ENCODE results near the gene SLC25A42. TPM values are rescaled to one million over a fixed set of nuclear protein-coding genes. Genes with fewer than 3 reads are reported as not detected.
"Not testable (repeated sequence)": the region's sequence is repeated elsewhere in the genome, so short reads cannot be mapped to it uniquely, and the experiment has no call there.

The SLC25A42 gene, protein sequence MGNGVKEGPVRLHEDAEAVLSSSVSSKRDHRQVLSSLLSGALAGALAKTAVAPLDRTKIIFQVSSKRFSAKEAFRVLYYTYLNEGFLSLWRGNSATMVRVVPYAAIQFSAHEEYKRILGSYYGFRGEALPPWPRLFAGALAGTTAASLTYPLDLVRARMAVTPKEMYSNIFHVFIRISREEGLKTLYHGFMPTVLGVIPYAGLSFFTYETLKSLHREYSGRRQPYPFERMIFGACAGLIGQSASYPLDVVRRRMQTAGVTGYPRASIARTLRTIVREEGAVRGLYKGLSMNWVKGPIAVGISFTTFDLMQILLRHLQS
- total RNA-seq: 14.9 TPM
- long read RNA-seq, transcript SLC25A42-201 (8 exons, 3,120 nt): major isoform, 16 of 43 reads
- long read RNA-seq, partial matches to known transcripts: 3 of 43 reads
- long read RNA-seq, other reads (novel, unspliced or antisense): 23 of 43 reads

DNA sequence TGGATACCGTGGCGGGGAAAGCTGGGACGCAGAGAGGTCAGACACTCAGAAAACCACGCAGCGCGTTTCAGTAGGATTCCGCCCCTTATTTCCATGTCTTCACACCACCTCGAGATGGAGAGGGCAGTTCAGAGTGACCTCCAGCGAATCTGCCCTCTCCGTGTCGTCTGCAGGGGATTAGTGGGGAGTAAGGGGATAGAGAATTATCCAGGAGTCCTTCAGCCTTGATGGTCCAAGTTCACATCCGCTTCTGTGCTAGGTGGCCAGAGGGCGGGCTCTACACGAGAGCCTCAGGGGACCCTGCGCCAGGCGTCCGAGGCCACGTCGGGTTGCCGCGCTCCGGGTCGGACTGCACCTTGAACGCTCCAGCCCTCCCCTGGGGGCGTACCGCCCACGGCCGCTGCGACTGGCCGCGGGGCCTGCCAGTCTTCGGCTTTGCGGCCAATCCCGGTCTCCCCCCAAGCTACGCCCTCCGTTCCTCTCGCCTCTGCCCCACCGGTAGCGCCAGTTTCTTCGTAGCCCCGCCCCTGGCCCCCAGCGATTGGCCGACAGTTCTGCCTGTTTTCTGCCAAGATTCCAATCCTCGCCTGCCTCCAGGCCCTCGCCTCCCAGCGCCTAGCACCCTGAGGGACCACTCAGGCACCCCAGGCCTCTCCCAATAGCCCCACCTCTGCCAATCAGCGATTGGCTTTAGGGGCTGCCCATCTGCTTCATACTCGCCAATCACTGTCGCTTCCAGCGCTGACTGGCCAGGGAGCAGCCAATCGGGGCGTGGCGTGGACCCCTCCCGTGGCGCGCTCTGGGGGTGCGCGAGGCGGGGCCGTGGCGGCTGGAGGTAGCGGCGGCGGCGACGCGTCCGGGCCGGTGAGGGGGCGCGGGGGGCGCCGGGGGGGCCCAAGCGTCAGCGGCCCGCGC lies at the start of gene SLC25A42:
TSS of gene SLC25A42 (plus strand) at position 812 of the 915 bp plus-strand sequence. CDS start 32,131 bp downstream, outside the sequence.
- intact Hi-C loops (cut with DNase I): loop anchor here (2.0 to 5.0 kb wide), 3 partner anchors 31 to 129 kb away; partner anchors contain the start of genes ARMC6, BORCS8, RFXANK and SUGP2

DNA sequence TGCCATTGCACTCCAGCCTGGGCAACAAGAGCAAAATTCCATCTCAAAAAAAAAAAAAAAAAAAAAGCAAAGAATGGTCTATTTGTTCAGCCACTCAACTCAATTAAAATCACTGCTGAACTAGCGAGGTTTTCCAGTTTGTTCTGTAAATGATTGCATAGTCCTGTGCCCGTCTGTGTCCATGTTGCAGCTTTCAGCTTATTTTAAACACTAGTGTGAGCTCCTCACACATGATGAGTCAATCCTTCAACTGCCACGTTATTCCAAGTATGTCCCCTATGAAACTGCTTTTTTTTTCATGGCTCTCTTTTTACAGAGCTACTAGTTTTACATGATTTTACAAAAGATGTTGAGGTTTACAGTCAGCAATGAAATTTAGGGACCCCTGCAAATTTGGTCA lies 42.7 kb upstream of the SLC25A42 start:
- intact Hi-C loops (cut with DNase I): no loop called here
- no peak for DNase-seq (ENCODE audit: low spot score)

More for the DNA sequence above, at the start of gene SLC25A42:
- DNase-seq (ENCODE audit: low spot score): peak; percentile 100

DNA sequence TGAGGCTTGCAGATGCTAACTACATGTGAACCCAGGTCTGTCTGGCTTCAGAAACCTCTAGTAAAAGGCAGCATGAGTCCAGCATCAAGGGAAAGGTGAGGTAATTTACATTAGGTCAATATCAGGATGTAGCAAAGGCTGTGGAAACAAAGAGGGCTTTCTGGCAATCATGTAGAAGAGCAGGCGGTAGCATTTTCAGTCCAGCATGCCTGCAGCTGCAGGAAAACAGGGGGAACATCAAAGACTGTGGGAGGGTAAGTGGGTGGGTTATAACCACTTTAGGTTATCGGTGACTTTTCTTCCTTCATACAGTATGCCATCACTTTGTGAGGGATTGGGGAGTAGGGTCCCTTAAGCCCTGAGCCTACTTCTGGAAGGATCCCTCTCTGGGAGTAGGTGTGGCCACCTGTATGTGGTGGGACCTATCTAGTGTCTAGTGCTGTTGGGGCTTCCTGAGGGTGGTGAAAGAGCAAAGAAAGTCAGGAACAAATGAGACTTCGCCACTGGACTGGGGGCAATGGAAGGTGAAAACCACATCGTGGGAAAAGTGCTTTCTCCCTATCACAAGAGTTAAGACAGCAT lies 41.3 kb upstream of the SLC25A42 start:
- no peak for DNase-seq (ENCODE audit: low spot score)
- intact Hi-C loops (cut with DNase I): no loop called here

DNA sequence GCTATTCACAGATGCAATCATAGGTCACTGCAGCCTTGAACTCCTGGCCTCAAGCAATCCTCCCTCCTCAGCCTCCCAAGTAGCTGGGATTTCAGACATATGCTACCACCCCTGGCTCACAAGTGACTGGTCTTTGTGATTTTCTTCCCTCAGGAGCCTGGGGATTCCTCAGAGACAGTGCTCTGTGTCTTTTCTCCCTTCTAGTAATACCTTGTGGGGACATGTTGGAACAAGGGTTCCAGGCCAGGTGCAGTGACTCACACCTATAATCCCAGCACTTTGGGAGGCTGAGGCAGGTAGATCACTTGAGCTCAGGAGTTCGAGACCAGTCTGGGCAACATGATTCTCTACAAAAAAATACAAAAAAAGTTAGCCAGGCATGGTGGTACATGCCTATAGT lies 40.4 kb upstream of the SLC25A42 start:
- DNase-seq (ENCODE audit: low spot score); intact Hi-C loops (cut with DNase I): not testable (repeated sequence)

- intact Hi-C loops (cut with DNase I): no loop called here
Observed at GRCh38 chr19:19025861-19026260, 37.9 kb upstream of the SLC25A42 start.

DNA sequence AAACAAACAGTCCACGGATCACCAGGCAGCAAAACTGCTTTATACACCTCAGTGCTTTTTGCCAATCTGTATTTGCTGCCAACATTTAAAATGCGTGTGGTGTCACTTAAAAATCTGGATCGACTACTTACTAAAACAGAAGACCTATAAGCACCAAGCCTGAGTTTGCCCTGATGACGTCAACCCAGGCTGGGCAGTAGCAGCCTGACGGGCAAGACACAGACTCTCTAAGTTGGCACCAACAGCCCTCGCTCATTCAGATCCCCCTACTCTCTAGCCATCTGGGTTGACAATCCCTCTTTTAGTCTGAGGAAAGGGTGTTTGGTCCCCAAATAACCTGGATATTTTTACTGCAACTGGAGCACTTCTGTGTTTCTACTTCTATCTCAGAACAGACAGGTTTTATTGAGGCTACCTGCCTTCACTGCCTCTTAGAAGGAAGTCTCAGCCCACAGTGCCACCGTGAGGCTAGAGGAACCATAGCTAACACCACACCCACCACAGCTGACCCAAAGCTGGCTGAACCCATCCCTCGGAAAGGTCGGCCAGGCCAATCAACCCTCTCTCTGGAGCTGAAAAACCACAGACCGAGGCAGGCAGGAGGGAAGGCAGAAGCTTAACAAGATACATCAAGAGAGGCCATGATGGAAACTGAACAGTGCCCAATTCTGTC lies 37.4 kb upstream of the SLC25A42 start:
- DNase-seq (ENCODE audit: low spot score): peak; percentile 61
- intact Hi-C loops (cut with DNase I): no loop called here

More at GRCh38 chr19:19025861-19026260, 37.9 kb upstream of the SLC25A42 start:
- peak; percentile 14 for DNase-seq (ENCODE audit: low spot score)

- no peak for DNase-seq (ENCODE audit: low spot score)
- intact Hi-C loops (cut with DNase I): no loop called here
Observed at GRCh38 chr19:19027228-19027627, 36.6 kb upstream of the SLC25A42 start.

DNA sequence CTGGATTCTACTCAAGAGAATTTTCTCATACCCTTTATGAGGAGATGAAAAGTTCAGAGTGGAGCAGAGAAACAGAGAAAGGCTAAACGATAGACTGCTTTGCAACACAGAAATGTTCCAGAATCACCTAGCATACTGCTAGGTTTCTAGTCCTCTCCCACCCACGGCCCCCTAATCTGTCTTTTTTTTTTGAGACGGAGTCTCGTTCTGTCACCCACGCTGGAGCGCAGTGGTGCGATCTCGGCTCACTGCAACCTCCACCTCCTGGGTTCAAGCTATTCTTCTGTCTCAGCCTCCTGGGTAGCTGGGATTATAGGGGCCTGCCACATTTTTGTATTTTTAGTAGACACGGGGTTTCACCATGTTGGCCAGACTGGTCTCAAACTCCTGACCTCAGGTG lies 35.3 kb upstream of the SLC25A42 start:
- no peak for DNase-seq (ENCODE audit: low spot score)
- intact Hi-C loops (cut with DNase I): no loop called here

DNA sequence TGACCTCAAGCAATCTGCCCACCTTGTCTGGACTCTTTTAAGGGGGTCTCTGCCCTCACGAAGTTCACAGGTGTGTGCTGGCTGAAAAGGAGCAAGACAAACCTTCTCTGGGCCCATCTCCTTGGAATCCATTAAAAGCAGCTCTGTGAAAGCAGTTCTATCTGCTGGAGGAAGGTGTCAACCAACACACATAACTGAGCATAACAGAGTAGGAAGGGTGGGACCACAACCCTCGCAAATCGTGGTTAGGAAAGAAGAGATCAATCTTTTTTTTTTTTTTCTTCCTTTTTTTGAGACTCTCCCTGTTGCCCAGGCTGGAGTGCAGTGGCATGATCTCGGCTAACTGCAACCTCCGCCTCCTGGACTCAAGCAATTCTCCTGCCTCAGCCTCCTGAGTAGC lies 31.9 kb upstream of the SLC25A42 start:
- no peak for DNase-seq (ENCODE audit: low spot score)
- intact Hi-C loops (cut with DNase I): loop anchor here (2.0 to 5.0 kb wide), 2 partner anchors 31 to 115 kb away; partner anchors contain the start of genes COPE, DDX49 and SLC25A42

DNA sequence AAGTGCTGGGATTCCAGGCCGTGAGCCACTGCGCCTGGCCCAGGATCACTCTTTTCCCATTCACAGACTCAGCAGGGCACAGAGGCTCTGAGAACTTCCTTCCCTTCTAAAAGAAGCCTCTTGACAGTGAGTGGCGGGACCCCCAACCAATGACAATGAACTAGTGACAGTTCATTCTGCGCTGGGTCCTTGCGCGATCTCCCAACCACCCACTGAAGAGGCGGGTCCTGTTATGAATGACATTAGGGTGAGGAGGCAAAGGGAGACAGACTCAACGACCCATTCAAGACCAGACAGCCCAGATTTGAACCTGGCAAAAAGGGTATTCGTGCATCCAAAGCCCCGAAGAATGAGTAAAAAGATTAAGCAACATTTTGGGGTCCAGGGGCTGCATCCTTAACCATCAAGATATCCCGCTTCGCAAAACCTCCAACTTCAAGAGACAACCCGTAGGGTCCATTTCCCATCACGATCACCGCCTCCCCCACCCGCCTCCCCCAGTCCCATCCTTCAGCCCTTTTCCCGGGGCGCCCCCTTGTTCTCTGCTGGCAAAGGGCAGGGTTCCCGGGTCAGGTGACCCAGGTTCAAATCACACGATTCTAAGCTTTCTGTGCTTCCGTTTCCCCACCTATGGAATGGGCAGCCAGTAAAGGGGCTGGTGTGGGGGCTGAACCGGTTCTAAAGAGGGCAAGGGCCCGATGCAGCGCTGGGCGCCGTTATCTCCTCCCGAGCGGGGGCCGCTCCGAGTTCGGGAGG lies 31.2 kb upstream of the SLC25A42 start:
- DNase-seq (ENCODE audit: low spot score): peak; percentile 95
- intact Hi-C loops (cut with DNase I): loop anchor here (2.0 to 5.0 kb wide), 2 partner anchors 30 to 115 kb away; partner anchors contain the start of genes COPE, DDX49 and SLC25A42

DNA sequence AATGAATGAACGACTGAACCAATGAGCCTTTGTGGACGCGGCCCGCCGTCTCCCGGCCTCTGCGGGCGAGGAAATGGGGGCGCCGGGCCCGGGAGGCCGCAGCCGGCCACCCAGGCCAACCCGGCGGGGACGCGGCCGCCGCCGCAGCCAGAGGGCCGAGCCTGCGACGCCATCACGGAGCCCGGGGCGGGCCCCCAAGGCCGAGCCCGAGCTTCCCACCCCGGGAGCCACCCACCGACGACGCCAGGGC lies 30.7 kb upstream of the SLC25A42 start:
- intact Hi-C loops (cut with DNase I): loop anchor here (2.0 to 5.0 kb wide), 2 partner anchors 30 to 116 kb away; partner anchors contain the start of genes COPE, DDX49 and SLC25A42

DNA sequence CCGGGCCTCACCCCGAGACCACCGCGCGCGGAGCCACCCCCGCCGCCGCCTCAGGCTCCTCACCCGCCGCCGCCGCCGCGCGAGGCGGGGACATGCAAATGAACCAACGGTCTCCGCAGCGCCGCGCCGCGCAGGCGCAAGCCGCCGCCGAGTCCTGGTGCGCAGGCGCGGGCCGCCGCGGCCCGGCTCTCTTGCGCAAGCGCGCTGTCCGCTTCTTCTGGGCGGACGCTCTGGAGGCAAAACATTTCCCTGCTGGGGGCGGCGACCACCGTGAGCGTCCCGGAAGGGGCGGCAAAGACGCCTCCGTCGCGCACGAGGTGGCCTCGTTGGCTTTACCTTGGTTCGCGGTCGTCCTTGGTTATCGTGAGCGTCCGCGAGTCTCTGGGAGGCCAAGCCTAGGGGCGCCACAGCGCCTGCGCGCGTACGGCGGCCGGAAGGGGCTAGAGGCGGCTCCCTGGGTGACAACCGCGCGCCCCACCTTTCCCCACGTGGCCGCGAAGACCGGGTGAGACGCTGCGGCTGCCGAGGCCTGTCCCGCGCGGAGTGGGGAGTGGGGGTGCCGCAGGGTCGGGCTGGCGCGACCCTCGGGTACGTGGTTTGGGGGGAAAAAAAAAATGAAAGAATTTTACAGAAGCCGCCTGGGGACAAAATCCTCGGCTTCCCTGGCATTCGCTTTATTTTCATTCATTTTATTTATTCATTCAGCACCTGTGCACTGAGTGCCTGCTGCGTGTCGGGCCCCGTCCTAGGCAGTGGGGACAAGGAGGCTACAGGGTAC lies 30.2 kb upstream of the SLC25A42 start, which contains the start of the genes ARMC6 and SUGP2:
TSS of gene ARMC6 (plus strand) at position 178 of the 778 bp plus-strand sequence. CDS start 607 bp downstream, outside the sequence.
TSS of gene SUGP2 (minus strand) at position 92 of the 778 bp plus-strand sequence. CDS start 2,446 bp downstream, outside the sequence.
- intact Hi-C loops (cut with DNase I): loop anchor here (2.0 to 5.0 kb wide), 2 partner anchors 29 to 116 kb away; partner anchors contain the start of genes COPE, DDX49 and SLC25A42
- DNase-seq (ENCODE audit: low spot score): peak; percentile 94

More for the DNA sequence above, 30.7 kb upstream of the SLC25A42 start:
- DNase-seq (ENCODE audit: low spot score): no peak

GRCh38 chr19:19034204-19034624 lies 29.6 kb upstream of the SLC25A42 start:
- intact Hi-C loops (cut with DNase I): loop anchor here (5.0 kb wide), 1 partner anchor 117 kb away; the partner anchor contains the start of genes COPE and DDX49

GRCh38 chr19:19039901-19040300 lies 23.9 kb upstream of the SLC25A42 start:
- intact Hi-C loops (cut with DNase I): no loop called here
- DNase-seq (ENCODE audit: low spot score): no peak

More at GRCh38 chr19:19034204-19034624, 29.6 kb upstream of the SLC25A42 start:
- no peak for DNase-seq (ENCODE audit: low spot score)

DNA sequence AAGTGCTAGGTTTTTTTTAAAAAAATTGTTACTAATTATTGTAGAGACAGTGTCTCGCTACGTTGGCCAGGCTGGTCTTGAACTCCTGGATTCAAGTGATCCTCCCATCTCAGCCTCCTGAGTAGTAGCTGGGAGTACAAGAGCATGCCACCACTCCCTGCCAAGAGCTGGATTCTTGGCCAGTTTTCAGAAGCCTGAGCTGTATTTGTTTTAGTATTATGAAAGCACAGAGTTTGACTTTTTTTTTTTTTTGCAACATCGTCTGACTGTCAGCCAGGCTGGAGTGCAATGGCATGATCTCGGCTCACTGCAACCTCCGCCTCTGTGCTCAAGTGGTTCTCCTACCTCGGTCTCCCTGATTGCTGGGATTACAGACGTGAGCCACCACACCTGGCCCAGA lies 23.4 kb upstream of the SLC25A42 start:
- intact Hi-C loops (cut with DNase I): no loop called here
- no peak for DNase-seq (ENCODE audit: low spot score)

DNA sequence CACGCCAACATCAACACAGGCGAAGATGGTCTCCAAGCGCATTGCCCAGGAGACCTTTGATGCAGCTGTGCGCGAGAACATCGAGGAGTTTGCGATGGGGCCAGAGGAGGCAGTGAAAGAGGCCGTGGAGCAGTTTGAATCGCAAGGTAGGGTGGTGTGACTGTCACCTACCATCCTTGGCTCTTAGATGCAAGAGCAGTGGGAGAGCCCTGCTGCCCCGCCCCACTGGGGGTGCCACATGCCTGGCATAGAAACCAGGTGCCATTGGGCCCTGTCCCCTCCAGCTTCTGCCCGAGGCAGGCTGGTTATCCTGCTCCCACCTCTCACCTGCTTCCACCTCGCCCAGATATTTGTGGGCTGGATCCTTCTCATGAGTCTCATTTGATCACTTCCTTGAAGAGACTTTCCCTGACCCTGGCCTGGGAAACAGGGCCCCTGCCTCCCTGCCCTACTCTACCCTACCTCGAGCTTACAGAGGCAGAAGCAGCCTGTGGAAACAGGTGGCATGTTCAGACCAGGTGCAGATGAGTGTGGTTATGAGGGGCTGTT lies 21.0 kb upstream of the SLC25A42 start:
- no peak for DNase-seq (ENCODE audit: low spot score)
- intact Hi-C loops (cut with DNase I): no loop called here

GRCh38 chr19:19043481-19043880 lies 20.3 kb upstream of the SLC25A42 start:
- intact Hi-C loops (cut with DNase I): no loop called here
- no peak for DNase-seq (ENCODE audit: low spot score)
